SU-DHL-6 (cell line): Measurements from ENCODE around the gene PRLHR.

Source experiments
- CTCF ChIP-seq: fragments of 200-600 bp; sonication (generic); IDR thresholded peaks from one replicate; pipeline ENCODE4 v1.5.1; 2017; ENCODE audit warnings: antibody characterized with exemption, mild to moderate bottlenecking, low read length, moderate library complexity; ENCODE audit not compliant: insufficient read depth, poor library complexity, severe bottlenecking
- EZH2phosphoT487 ChIP-seq: fragments of 200-600 bp; sonication (generic), shearing (Covaris generic); conservative IDR thresholded peaks from 2 replicates; pipeline ENCODE4 v1.6.1; 2018; ENCODE audit warnings: mild to moderate bottlenecking, antibody characterized with exemption, low read length, moderate library complexity, mixed read lengths

GRCh38 chr10:118564114-118564513, 31.3 kb downstream of the PRLHR start:
- TF ChIP-seq CTCF: no peak
- TF ChIP-seq EZH2phosphoT487: no peak
